ENCODE results near the gene FOXI3.

- TF ChIP-seq MAX (IDR thresholded peaks at IDR 0.05; ENCODE audit: low read depth, low read length) (no peak), MYC (IDR thresholded peaks at IDR 0.05; ENCODE audit: low read depth, low read length) (no peak), POLR2A (IDR thresholded peaks at IDR 0.05; ENCODE audit: extremely low read depth, insufficient read length) (no peak), CTCF (IDR thresholded peaks at IDR 0.05; ENCODE audit: low read depth, low read length) (no peak)
Measured at GRCh38 chr2:88471083-88471942, 18.8 kb upstream of the FOXI3 start.
